Osteocyte (in vitro differentiated cells): Measurements from ENCODE around the gene ZNF107. TPM values are rescaled to one million over a fixed set of nuclear protein-coding genes. Genes with fewer than 3 reads are reported as not detected.
"Not testable (repeated sequence)": the region's sequence is repeated elsewhere in the genome, so short reads cannot be mapped to it uniquely, and the experiment has no call there.

Source experiments
- DNase-seq: peaks from one replicate; pipeline ENCODE4 v3.0.0; 2021; ENCODE audit warnings: mixed read lengths; ENCODE audit not compliant: unreplicated experiment; ENCODE audit errors: extremely low spot score
- H3K27ac Mint-ChIP-seq: one replicate; pipeline ENCODE4 v1.8.0; 2021; ENCODE audit warnings: mild to moderate bottlenecking, mixed read lengths; ENCODE audit not compliant: unreplicated experiment
- H3K27me3 Mint-ChIP-seq: one replicate; pipeline ENCODE4 v1.8.0; 2021; ENCODE audit warnings: mixed read lengths; ENCODE audit not compliant: unreplicated experiment
- H3K36me3 Mint-ChIP-seq: one replicate; pipeline ENCODE4 v1.8.0; 2021; ENCODE audit warnings: mixed read lengths; ENCODE audit not compliant: unreplicated experiment
- H3K4me1 Mint-ChIP-seq: one replicate; pipeline ENCODE4 v1.8.0; 2021; ENCODE audit warnings: mixed read lengths; ENCODE audit not compliant: unreplicated experiment
- H3K4me3 Mint-ChIP-seq: one replicate; pipeline ENCODE4 v1.8.0; 2021; ENCODE audit warnings: mild to moderate bottlenecking, moderate library complexity, mixed read lengths; ENCODE audit not compliant: unreplicated experiment
- H3K9me3 Mint-ChIP-seq: one replicate; pipeline ENCODE4 v1.8.0; 2021; ENCODE audit warnings: mixed read lengths; ENCODE audit not compliant: unreplicated experiment
- total RNA-seq: library from RNA; stranded (reverse); gene quantifications from 2 replicates; pipeline ENCODE4 v1.2.1, GENCODE V29; 2021
- TF ChIP-seq, protein P1 (sequence below): fragments of 200-600 bp; sonication (generic); IDR thresholded peaks from 2 replicates; pipeline ENCODE4 v1.5.0; 2021; ENCODE audit warnings: antibody characterized with exemption, mild to moderate bottlenecking, moderate library complexity

Gene ZNF107
- total RNA-seq, 1 donor from 2014 or later, result 2.6 TPM

GRCh38 chr7:64686493-64687184 is 20.7 kb downstream of the ZNF107 start:
- TF ChIP-seq, protein P1, sequence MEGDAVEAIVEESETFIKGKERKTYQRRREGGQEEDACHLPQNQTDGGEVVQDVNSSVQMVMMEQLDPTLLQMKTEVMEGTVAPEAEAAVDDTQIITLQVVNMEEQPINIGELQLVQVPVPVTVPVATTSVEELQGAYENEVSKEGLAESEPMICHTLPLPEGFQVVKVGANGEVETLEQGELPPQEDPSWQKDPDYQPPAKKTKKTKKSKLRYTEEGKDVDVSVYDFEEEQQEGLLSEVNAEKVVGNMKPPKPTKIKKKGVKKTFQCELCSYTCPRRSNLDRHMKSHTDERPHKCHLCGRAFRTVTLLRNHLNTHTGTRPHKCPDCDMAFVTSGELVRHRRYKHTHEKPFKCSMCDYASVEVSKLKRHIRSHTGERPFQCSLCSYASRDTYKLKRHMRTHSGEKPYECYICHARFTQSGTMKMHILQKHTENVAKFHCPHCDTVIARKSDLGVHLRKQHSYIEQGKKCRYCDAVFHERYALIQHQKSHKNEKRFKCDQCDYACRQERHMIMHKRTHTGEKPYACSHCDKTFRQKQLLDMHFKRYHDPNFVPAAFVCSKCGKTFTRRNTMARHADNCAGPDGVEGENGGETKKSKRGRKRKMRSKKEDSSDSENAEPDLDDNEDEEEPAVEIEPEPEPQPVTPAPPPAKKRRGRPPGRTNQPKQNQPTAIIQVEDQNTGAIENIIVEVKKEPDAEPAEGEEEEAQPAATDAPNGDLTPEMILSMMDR, result no peak
- DNase-seq, result no peak
- Mint-ChIP-seq H3K27ac (no peak overlapping the region), H3K4me1 (no peaks in the 10 kb centered on the region), H3K27me3 (no peaks in the 10 kb centered on the region), H3K36me3 (peaks cover 11% of the 10 kb centered on the region), H3K9me3 (peaks cover 27% of the 10 kb centered on the region), H3K4me3 (no peak overlapping the region)

DNA sequence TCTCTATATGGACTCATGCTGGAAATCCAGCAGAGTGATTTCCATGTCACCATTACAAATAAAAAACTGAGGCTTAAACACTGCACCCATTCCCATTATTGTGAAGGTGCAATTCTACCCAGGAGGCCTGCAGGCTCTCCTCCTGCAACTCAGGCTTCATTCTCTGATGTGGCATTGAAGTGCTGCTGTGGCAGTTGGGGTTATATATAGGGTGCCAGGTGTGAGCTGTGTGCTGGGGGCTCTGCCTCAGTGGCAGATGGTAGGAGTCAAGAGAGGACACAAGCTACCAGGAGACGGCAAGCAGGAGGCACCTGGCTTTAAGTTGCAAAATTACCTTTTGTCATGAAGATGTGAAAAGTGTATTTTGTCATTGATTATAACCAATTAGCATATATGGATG is 21.3 kb downstream of the ZNF107 start:
- Mint-ChIP-seq H3K4me3 (no peak overlapping the region), H3K4me1 (no peaks in the 10 kb centered on the region), H3K36me3 (peaks cover 16% of the 10 kb centered on the region), H3K27me3 (no peaks in the 10 kb centered on the region), H3K9me3 (peaks cover 27% of the 10 kb centered on the region), H3K27ac (no peak overlapping the region)
- DNase-seq, result no peak
- TF ChIP-seq, protein P1, result no peak

DNA sequence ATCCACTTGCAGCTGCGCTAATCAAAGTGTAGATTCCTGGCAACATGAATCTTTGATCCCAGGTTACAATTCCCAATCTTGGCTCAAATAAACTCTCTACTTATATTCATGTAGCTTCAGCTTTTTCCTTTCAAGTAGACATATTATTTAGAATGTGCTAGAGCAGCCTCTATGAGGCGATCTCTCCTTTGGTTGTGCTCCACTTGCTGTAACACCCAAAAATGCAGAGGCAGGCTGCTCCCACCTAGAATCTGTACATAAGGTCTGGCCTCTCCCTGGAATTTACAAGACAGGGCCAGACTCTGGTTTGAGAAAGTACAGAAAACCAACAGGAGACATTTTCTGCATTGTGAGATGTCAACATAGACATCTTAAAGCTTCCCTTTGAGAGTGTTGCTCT is 23.1 kb downstream of the ZNF107 start:
- DNase-seq, result no peak
- H3K4me1 Mint-ChIP-seq, result no peaks in the 10 kb centered on the region
- TF ChIP-seq, protein P1, result no peak
- H3K27me3 Mint-ChIP-seq, result no peaks in the 10 kb centered on the region
- H3K9me3 Mint-ChIP-seq, result peaks cover 27% of the 10 kb centered on the region
- no peak overlapping the region for H3K27ac Mint-ChIP-seq
- H3K4me3 Mint-ChIP-seq, result no peak overlapping the region
- peaks cover 25% of the 10 kb centered on the region for H3K36me3 Mint-ChIP-seq

DNA sequence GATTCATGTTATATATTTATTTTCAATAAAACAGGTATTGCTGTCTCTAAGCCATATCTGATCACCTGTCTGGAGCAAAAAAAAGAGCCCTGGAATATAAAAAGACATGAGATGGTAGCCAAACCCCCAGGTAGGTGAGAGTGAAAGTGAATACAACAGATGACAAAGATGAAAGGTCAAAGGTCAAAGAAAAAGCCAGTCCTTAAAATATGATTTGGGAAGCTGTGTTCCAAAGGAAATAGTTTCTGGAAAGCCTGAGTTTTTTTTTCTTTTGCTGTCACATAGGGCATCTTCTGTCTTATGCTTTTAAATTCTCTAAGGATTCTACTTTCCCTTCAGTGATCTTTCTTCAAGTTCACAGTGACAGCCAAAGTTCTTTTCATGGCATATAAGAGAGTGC is 25.9 kb downstream of the ZNF107 start:
- no peak for DNase-seq
- peaks cover 6% of the 10 kb centered on the region for H3K9me3 Mint-ChIP-seq
- TF ChIP-seq, protein P1, result no peak
- peaks cover 30% of the 10 kb centered on the region for H3K36me3 Mint-ChIP-seq
- H3K27me3 Mint-ChIP-seq, result no peaks in the 10 kb centered on the region
- no peak overlapping the region for H3K27ac Mint-ChIP-seq
- H3K4me1 Mint-ChIP-seq, result no peaks in the 10 kb centered on the region
- no peak overlapping the region for H3K4me3 Mint-ChIP-seq

- not testable (repeated sequence) for H3K27ac Mint-ChIP-seq, DNase-seq, H3K4me1 Mint-ChIP-seq, H3K9me3 Mint-ChIP-seq, H3K4me3 Mint-ChIP-seq, H3K27me3 Mint-ChIP-seq
- peaks cover 37% of the 10 kb centered on the region for H3K36me3 Mint-ChIP-seq
Observed at GRCh38 chr7:64697863-64698262, 31.9 kb downstream of the ZNF107 start.
